Measurements from ENCODE around the gene GINS3.

GINS3 gene

GRCh38 chr16:58425756-58426494 lies 33.7 kb downstream of the GINS3 start:
- no peaks in the 10 kb centered on the region for H3K9me3 ChIP-seq (ENCODE audit: control insufficient read depth, insufficient read depth, low read length)
- H3K4me1 ChIP-seq (ENCODE audit: insufficient read depth, low read length) = peaks cover 3% of the 10 kb centered on the region; the same call in 1 of the 2 replicates
- no peak overlapping the region for H3K9ac ChIP-seq (ENCODE audit: low read depth, low read length)
- no peaks in the 10 kb centered on the region for H3K36me3 ChIP-seq (ENCODE audit: insufficient read depth, low read length)

- Histone ChIP-seq H3K9me3 (ENCODE audit: control insufficient read depth, insufficient read depth, low read length) (no peaks in the 10 kb centered on the region), H3K9ac (ENCODE audit: low read depth, low read length) (no peak overlapping the region), H3K36me3 (ENCODE audit: insufficient read depth, low read length) (no peaks in the 10 kb centered on the region), H3K4me1 (ENCODE audit: insufficient read depth, low read length) (peaks cover 3% of the 10 kb centered on the region; the same call in 1 of the 2 replicates)
Measured at GRCh38 chr16:58426966-58427365, 34.7 kb downstream of the GINS3 start.

- Histone ChIP-seq H3K9me3 (ENCODE audit: control insufficient read depth, insufficient read depth, low read length) (no peaks in the 10 kb centered on the region), H3K36me3 (ENCODE audit: insufficient read depth, low read length) (no peaks in the 10 kb centered on the region), H3K4me1 (ENCODE audit: insufficient read depth, low read length) (peaks cover 3% of the 10 kb centered on the region; the same call in 1 of the 2 replicates), H3K9ac (ENCODE audit: low read depth, low read length) (no peak overlapping the region)
Measured at GRCh38 chr16:58428621-58429542, 36.6 kb downstream of the GINS3 start.

- no peaks in the 10 kb centered on the region for H3K36me3 ChIP-seq (ENCODE audit: insufficient read depth, low read length)
- peaks cover 3% of the 10 kb centered on the region; the same call in 1 of the 2 replicates for H3K4me1 ChIP-seq (ENCODE audit: insufficient read depth, low read length)
- H3K9me3 ChIP-seq (ENCODE audit: control insufficient read depth, insufficient read depth, low read length) = no peaks in the 10 kb centered on the region
- H3K9ac ChIP-seq (ENCODE audit: low read depth, low read length) = no peak overlapping the region
Measured at GRCh38 chr16:58430718-58431117, 38.4 kb downstream of the GINS3 start.

GRCh38 chr16:58433569-58433951 lies 41.3 kb downstream of the GINS3 start:
- Histone ChIP-seq H3K9ac (ENCODE audit: low read depth, low read length) (no peak overlapping the region), H3K36me3 (ENCODE audit: insufficient read depth, low read length) (no peaks in the 10 kb centered on the region), H3K9me3 (ENCODE audit: control insufficient read depth, insufficient read depth, low read length) (no peaks in the 10 kb centered on the region), H3K4me1 (ENCODE audit: insufficient read depth, low read length) (peaks cover 2% of the 10 kb centered on the region; the same call in 1 of the 2 replicates)

- Histone ChIP-seq H3K4me1 (ENCODE audit: insufficient read depth, low read length) (no peaks in the 10 kb centered on the region), H3K9ac (ENCODE audit: low read depth, low read length) (no peak overlapping the region), H3K36me3 (ENCODE audit: insufficient read depth, low read length) (no peaks in the 10 kb centered on the region), H3K9me3 (ENCODE audit: control insufficient read depth, insufficient read depth, low read length) (no peaks in the 10 kb centered on the region)
Measured at GRCh38 chr16:58435779-58436178, 43.5 kb downstream of the GINS3 start.

GRCh38 chr16:58440131-58440530 lies 47.9 kb downstream of the GINS3 start:
- Histone ChIP-seq H3K4me1 (ENCODE audit: insufficient read depth, low read length) (no peaks in the 10 kb centered on the region), H3K9ac (ENCODE audit: low read depth, low read length) (no peak overlapping the region), H3K9me3 (ENCODE audit: control insufficient read depth, insufficient read depth, low read length) (0 out of 2 replicates have a peak, but pooled peaks cover 7% of the 10 kb centered on the region), H3K36me3 (ENCODE audit: insufficient read depth, low read length) (no peaks in the 10 kb centered on the region)

DNA sequence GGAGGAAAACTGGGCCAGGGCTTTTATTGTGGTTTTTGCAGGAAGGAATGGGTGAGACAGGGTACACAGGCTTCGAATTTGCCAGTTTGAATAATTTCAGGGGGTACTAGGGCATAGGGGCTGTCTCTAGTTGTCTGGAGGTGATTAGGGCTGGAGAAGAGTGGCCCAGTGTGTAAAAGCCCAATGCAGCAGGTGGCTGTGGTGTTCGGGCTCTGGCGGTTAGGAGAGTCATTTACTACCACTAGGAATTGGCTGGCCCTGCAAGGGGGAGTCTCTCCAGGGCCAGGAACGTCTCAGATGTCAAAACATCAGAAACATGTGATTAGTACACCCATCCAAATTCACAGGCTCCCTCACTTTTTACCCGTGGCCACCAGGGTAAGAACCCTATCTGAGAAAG lies 50.3 kb downstream of the GINS3 start:
- no peaks in the 10 kb centered on the region for H3K4me1 ChIP-seq (ENCODE audit: insufficient read depth, low read length)
- 0 out of 2 replicates have a peak, but pooled peaks cover 7% of the 10 kb centered on the region for H3K9me3 ChIP-seq (ENCODE audit: control insufficient read depth, insufficient read depth, low read length)
- H3K36me3 ChIP-seq (ENCODE audit: insufficient read depth, low read length) = no peaks in the 10 kb centered on the region
- H3K9ac ChIP-seq (ENCODE audit: low read depth, low read length) = no peak overlapping the region

DNA sequence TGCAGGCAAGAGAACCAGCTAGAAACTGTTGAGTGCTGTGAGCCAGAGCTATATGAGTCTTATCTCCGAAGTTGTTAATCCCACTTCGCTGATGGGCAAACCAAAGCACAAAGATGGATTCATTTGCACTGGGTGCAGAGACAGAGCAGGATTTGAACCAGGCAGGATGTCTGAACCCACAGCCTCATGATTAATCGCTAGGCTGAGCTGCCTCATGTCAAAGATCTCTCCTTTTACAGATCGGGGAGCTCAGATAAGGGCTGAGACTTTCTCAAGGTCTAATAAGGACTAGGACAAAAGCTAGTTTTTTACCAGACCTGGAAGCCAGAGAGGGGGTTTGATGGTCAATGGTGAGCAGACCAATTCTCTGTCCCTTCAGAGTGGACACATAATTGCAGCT lies 51.5 kb downstream of the GINS3 start:
- Histone ChIP-seq H3K4me1 (ENCODE audit: insufficient read depth, low read length) (no peaks in the 10 kb centered on the region), H3K36me3 (ENCODE audit: insufficient read depth, low read length) (no peaks in the 10 kb centered on the region), H3K9ac (ENCODE audit: low read depth, low read length) (no peak overlapping the region), H3K9me3 (ENCODE audit: control insufficient read depth, insufficient read depth, low read length) (0 out of 2 replicates have a peak, but pooled peaks cover 7% of the 10 kb centered on the region)

GRCh38 chr16:58444265-58444664 lies 52.0 kb downstream of the GINS3 start:
- H3K36me3 ChIP-seq (ENCODE audit: insufficient read depth, low read length) = no peaks in the 10 kb centered on the region
- H3K4me1 ChIP-seq (ENCODE audit: insufficient read depth, low read length) = no peaks in the 10 kb centered on the region
- no peak overlapping the region for H3K9ac ChIP-seq (ENCODE audit: low read depth, low read length)
- 0 out of 2 replicates have a peak, but pooled peaks cover 7% of the 10 kb centered on the region for H3K9me3 ChIP-seq (ENCODE audit: control insufficient read depth, insufficient read depth, low read length)

- Histone ChIP-seq H3K9me3 (ENCODE audit: control insufficient read depth, insufficient read depth, low read length) (no peaks in the 10 kb centered on the region), H3K9ac (ENCODE audit: low read depth, low read length) (no peak overlapping the region), H3K4me1 (ENCODE audit: insufficient read depth, low read length) (no peaks in the 10 kb centered on the region), H3K36me3 (ENCODE audit: insufficient read depth, low read length) (no peaks in the 10 kb centered on the region)
Measured at GRCh38 chr16:58448890-58449289, 56.6 kb downstream of the GINS3 start.

DNA sequence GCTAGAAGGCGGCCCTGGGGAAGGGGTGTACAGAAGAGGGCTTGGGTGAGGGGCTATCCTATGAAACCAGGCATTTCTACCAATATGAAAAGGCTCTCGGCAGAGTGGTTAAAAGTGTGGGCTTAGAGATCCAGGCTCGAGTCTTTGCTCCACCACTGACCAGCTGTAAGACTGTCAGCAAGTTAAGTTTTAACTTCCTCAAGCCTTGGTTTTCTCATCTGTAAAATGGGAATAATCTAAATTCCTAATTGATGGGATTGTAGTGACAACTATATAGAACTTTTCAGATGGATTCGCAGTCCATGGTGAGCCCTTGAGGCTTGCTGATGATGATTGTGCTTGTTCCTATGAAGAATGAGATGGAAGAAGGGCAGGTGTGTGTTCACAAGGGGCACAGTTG lies 57.0 kb downstream of the GINS3 start:
- H3K36me3 ChIP-seq (ENCODE audit: insufficient read depth, low read length) = no peaks in the 10 kb centered on the region
- H3K9ac ChIP-seq (ENCODE audit: low read depth, low read length) = no peak overlapping the region
- H3K4me1 ChIP-seq (ENCODE audit: insufficient read depth, low read length) = no peaks in the 10 kb centered on the region
- no peaks in the 10 kb centered on the region for H3K9me3 ChIP-seq (ENCODE audit: control insufficient read depth, insufficient read depth, low read length)

GRCh38 chr16:58449768-58450167 lies 57.5 kb downstream of the GINS3 start:
- Histone ChIP-seq H3K9me3 (ENCODE audit: control insufficient read depth, insufficient read depth, low read length) (no peaks in the 10 kb centered on the region), H3K36me3 (ENCODE audit: insufficient read depth, low read length) (no peaks in the 10 kb centered on the region), H3K4me1 (ENCODE audit: insufficient read depth, low read length) (no peaks in the 10 kb centered on the region), H3K9ac (ENCODE audit: low read depth, low read length) (no peak overlapping the region)

DNA sequence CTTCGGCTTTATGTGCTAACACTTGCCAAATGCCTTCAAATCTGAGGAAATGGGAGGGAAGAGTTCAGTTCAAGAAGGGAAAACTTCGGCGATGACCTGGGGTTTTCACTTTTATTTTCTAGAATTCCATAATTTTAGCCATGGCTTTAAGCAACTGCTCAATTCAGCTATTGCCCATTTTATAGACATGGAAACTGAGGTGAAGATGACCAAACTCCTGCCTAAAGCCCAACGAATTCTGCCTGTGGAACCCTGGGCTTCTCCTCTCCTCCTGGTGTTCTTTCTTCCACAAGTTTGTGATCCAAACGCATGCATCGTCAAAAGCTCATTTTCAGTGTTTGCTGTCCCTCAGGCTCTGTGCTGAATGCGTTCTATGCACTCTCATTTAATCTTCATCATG lies 58.3 kb downstream of the GINS3 start:
- no peak overlapping the region for H3K9ac ChIP-seq (ENCODE audit: low read depth, low read length)
- H3K4me1 ChIP-seq (ENCODE audit: insufficient read depth, low read length) = no peaks in the 10 kb centered on the region
- H3K36me3 ChIP-seq (ENCODE audit: insufficient read depth, low read length) = no peaks in the 10 kb centered on the region
- no peaks in the 10 kb centered on the region for H3K9me3 ChIP-seq (ENCODE audit: control insufficient read depth, insufficient read depth, low read length)

All from ES-I3 (cell line).